Stomach (tissue), 9 donors: ENCODE results near the gene STK24. TPM values are rescaled to one million over a fixed set of nuclear protein-coding genes. Genes with fewer than 3 reads are reported as not detected.

Experiments used
- DNase-seq, 2 donors: peaks; one replicate each; pipeline versions ENCODE4 v3.0.0 to v3.0.0-alpha.2; 2013 to 2019
- H3K27ac ChIP-seq, 5 donors: fragments of 200-600 bp in 4 of 5; sonication (generic) in 4 of 5; one replicate each; pipeline ENCODE4 v1.5.1; 2013 to 2019; ENCODE audit warnings: mild to moderate bottlenecking in 1 of 5, moderate library complexity in 1 of 5
- H3K27me3 ChIP-seq, 3 donors: fragments of 200-600 bp; sonication (generic); one replicate each; pipeline ENCODE4 v1.5.1; 2017 to 2019; ENCODE audit warnings: mixed run types in 1 of 3
- H3K36me3 ChIP-seq, 4 donors: fragments of 200-600 bp; sonication (generic); 1 replicate in 3 of 4; 2 replicates in 1 of 4; pipeline ENCODE4 v1.5.1; 2016 to 2019
- H3K4me1 ChIP-seq, 4 donors: fragments of 200-600 bp; sonication (generic); one replicate each; pipeline ENCODE4 v1.5.1; 2016 to 2019
- H3K4me3 ChIP-seq, 4 donors: fragments of 200-600 bp; sonication (generic) in 3 of 4; one replicate each; pipeline ENCODE4 v1.5.1; 2016 to 2019; ENCODE audit warnings: mild to moderate bottlenecking in 1 of 4
- H3K9me3 ChIP-seq, 4 donors: fragments of 200-600 bp; sonication (generic); one replicate each; pipeline ENCODE4 v1.5.1; 2016 to 2019
- CTCF ChIP-seq, 7 experiments: fragments of 450-650 bp in 4 of 7; fragments of 200-600 bp in 3 of 7; sonication (generic) in 3 of 7; IDR thresholded peaks; one replicate each; pipeline ENCODE4 v1.5.1; 2016 to 2019; ENCODE audit warnings: antibody characterized with exemption in 7 of 7, control low read depth in 2 of 7, mild to moderate bottlenecking in 1 of 7
- EP300 ChIP-seq: sonication (generic); formaldehyde crosslinking; IDR thresholded peaks from one replicate; pipeline ENCODE4 v1.6.1; 2017; ENCODE audit warnings: antibody characterized with exemption
- POLR2A ChIP-seq, 4 donors: fragments of 450-650 bp; IDR thresholded peaks; one replicate each; pipeline ENCODE4 v1.6.1; 2016; ENCODE audit warnings: antibody characterized with exemption in 4 of 4, control low read depth in 2 of 4, mild to moderate bottlenecking in 1 of 4, moderate library complexity in 1 of 4
- POLR2AphosphoS5 ChIP-seq, 3 donors: sonication (generic); formaldehyde crosslinking; IDR thresholded peaks; one replicate each; pipeline ENCODE4 v1.6.1; 2016; ENCODE audit warnings: antibody characterized with exemption in 3 of 3
- WGBS, 5 donors: extraction: QIAGEN DNeasy Blood & Tissue Kit in 3 of 5; methylation state at CpG; one replicate each; pipeline versions ENCODE4 v1.1.5 to v1.1.7; 2013 to 2018; 5-methylcytosine and 5-hydroxymethylcytosine counted together
- intact Hi-C: fragments of 100-400 bp; cut with DNase I; formaldehyde crosslinking; loops from one replicate; pipeline ENCODE4 v1.15.1; 2023; ENCODE audit warnings: low total_unique reads
- polyA plus RNA-seq, 3 donors: library from polyadenylated mRNA; stranded (reverse); fragments of 200-250 nt; gene quantifications; one replicate each; pipeline ENCODE4 v1.2.3, GENCODE V29; 2013
- total RNA-seq, 5 donors: library from RNA; depleted of rRNA; stranded (reverse); fragments of >200 nt; gene quantifications; one replicate each; pipeline versions ENCODE4 v1.1.0 to v1.2.3, GENCODE V29; 2014 to 2016
- donor health status: healthy with polysubstance abuse.
- donor health status: Bipolar disorder and iron deficiency.
- donor health status: healthy.

STK24 gene
- total and polyA plus RNA-seq, 8 donors = 33.0 to 139 (median 59.5) TPM

DNA sequence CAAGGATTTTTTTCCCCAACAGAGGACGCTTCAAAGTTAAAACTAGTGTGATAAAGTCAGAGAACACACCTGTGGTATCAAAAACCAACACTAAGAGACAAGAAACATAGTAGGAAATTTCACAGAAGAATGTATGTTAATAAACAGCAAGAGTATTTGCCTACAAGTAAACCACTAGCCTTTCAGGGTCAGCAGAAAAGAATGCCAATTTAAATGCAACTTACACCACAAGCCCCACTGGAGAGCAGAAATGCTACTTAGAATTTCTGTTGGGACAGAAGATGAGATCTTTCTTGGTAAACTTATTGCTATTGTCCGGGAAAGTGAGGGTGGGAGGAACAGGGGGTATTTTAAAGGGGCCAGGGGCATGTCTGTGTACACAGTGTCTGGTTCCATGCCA, 68.6 kb downstream of the STK24 start:
- TF ChIP-seq POLR2A (IDR thresholded peaks at IDR 0.05) (no peak), EP300 (no peak), CTCF (IDR thresholded peaks at IDR 0.05) (no peak), POLR2AphosphoS5 (IDR thresholded peaks at IDR 0.05) (no peak)
- H3K9me3 ChIP-seq = no peaks in the 10 kb centered on the region
- intact Hi-C loops = no loop called here
- H3K27me3 ChIP-seq = no peaks in the 10 kb centered on the region
- 63 to 85% (median 67%) methylated on average over 2 of the region's 2 CpGs for WGBS, 5 donors
- peak overlapping the region in 4 of 5 donors; percentile 8 to 80 (median 70) for H3K27ac ChIP-seq
- H3K36me3 ChIP-seq = peaks cover 0 to 13% (median 5%) of the 10 kb centered on the region in 4 donors
- DNase-seq = no peak
- peaks cover 67 to 82% (median 73%) of the 10 kb centered on the region in 4 donors for H3K4me1 ChIP-seq
- H3K4me3 ChIP-seq = no peak overlapping the region

GRCh38 chr13:98507282-98507797, 69.6 kb downstream of the STK24 start:
- 12 to 26% (median 18%) methylated on average over 5 of the region's 5 CpGs for WGBS, 5 donors
- DNase-seq = peak; percentile 86 to 89
- intact Hi-C loops = no loop called here

DNA sequence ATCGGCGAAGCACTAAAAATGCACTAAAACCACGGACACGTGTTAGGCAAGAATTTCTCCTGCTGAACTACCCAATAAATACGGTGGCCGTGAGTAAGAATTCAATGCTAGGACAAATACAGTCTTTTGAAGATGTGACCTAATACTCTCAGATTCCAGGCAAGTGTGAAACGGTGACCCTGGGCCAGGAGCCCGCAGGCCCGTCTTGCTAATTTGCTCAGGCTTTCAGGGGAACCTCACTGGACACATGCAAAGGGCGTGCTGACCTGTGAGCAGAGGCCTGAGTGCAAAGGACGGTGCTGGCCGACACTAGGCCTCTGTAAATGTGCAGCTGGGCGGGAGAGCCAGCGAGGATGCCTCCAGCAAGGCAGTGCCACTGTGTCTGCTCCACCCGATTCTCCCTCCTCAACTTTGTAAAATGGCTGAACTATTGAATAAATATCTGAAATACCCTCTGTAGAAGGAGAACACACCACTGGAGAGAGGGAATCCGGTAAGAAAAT, 70.1 kb downstream of the STK24 start:
- Histone ChIP-seq H3K9me3 (no peaks in the 10 kb centered on the region), H3K27ac (peak overlapping the region; percentile 16 to 71 (median 67)), H3K4me3 (no peak overlapping the region), H3K27me3 (no peaks in the 10 kb centered on the region), H3K36me3 (peaks cover 0 to 4% (median 0%) of the 10 kb centered on the region in 4 donors), H3K4me1 (peaks cover 70 to 87% (median 78%) of the 10 kb centered on the region in 4 donors)
- no peak for DNase-seq
- WGBS, 5 donors = 68 to 83% (median 74%) methylated on average over 16 of the region's 16 CpGs
- intact Hi-C loops = no loop called here
- no peak for TF ChIP-seq EP300
- no peak for TF ChIP-seq POLR2AphosphoS5 (IDR thresholded peaks at IDR 0.05)
- TF ChIP-seq POLR2A (IDR thresholded peaks at IDR 0.05) = no peak

More at GRCh38 chr13:98507282-98507797, 69.6 kb downstream of the STK24 start:
- Histone ChIP-seq H3K9me3 (no peaks in the 10 kb centered on the region), H3K4me1 (peaks cover 67 to 82% (median 76%) of the 10 kb centered on the region in 4 donors), H3K36me3 (peaks cover 0 to 4% (median 0%) of the 10 kb centered on the region in 4 donors), H3K27me3 (no peaks in the 10 kb centered on the region), H3K27ac (peak overlapping the region; percentile 60 to 71 (median 68)), H3K4me3 (no peak overlapping the region)
- no peak for TF ChIP-seq POLR2A (IDR thresholded peaks at IDR 0.05)
- TF ChIP-seq POLR2AphosphoS5 (IDR thresholded peaks at IDR 0.05) = peak in 2 of 3 donors; percentile 9 to 59

GRCh38 chr13:98506322-98506721, 70.6 kb downstream of the STK24 start:
- H3K9me3 ChIP-seq = no peaks in the 10 kb centered on the region
- 82 to 90% (median 89%) methylated on average over 12 of the region's 12 CpGs for WGBS, 5 donors
- intact Hi-C loops = no loop called here
- H3K4me3 ChIP-seq = no peak overlapping the region
- TF ChIP-seq EP300 (no peak), CTCF (IDR thresholded peaks at IDR 0.05) (no peak), POLR2A (IDR thresholded peaks at IDR 0.05) (no peak), POLR2AphosphoS5 (IDR thresholded peaks at IDR 0.05) (no peak)
- peak overlapping the region in 3 of 5 donors; percentile 67 to 71 (median 69) for H3K27ac ChIP-seq
- H3K27me3 ChIP-seq = no peaks in the 10 kb centered on the region
- peaks cover 70 to 92% (median 79%) of the 10 kb centered on the region in 4 donors for H3K4me1 ChIP-seq
- peaks cover 0 to 4% (median 0%) of the 10 kb centered on the region in 4 donors for H3K36me3 ChIP-seq
- DNase-seq = no peak

DNA sequence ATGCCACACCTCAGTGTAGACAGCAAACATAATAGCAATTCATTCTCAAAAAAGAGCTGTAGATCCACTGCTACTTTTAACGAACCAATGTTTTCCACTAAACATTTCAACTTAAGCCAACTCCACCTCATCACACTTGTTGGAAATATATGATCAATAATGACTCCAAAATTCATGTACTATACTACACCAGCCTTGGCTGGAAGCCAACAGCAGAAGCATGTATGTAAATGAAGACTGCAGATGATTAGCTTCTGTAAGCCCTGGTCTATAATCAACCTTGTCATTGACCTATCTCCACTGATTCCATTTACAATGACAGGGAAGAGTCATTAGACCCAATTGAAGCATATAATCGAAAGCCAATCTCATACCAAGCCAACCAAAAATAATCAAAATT, 71.7 kb downstream of the STK24 start:
- H3K4me3 ChIP-seq = no peak overlapping the region
- H3K36me3 ChIP-seq = peaks cover 0 to 4% (median 0%) of the 10 kb centered on the region in 4 donors
- intact Hi-C loops = no loop called here
- DNase-seq = no peak
- H3K4me1 ChIP-seq = peaks cover 70 to 91% (median 78%) of the 10 kb centered on the region in 4 donors
- no peaks in the 10 kb centered on the region for H3K27me3 ChIP-seq
- WGBS, 5 donors = 89 to 98% (median 92%) methylated on average over 2 of the region's 2 CpGs
- H3K27ac ChIP-seq = peak overlapping the region in 2 of 5 donors; percentile 53 to 86
- no peaks in the 10 kb centered on the region for H3K9me3 ChIP-seq
- no peak for TF ChIP-seq POLR2AphosphoS5 (IDR thresholded peaks at IDR 0.05)
- no peak for TF ChIP-seq CTCF (IDR thresholded peaks at IDR 0.05)
- TF ChIP-seq EP300 = no peak
